ENCODE data around the gene DBX1. TPM values are rescaled to one million over a fixed set of nuclear protein-coding genes. Genes with fewer than 3 reads are reported as not detected.
"Not testable (repeated sequence)": the region's sequence is repeated elsewhere in the genome, so short reads cannot be mapped to it uniquely, and the experiment has no call there.

DBX1 gene, protein sequence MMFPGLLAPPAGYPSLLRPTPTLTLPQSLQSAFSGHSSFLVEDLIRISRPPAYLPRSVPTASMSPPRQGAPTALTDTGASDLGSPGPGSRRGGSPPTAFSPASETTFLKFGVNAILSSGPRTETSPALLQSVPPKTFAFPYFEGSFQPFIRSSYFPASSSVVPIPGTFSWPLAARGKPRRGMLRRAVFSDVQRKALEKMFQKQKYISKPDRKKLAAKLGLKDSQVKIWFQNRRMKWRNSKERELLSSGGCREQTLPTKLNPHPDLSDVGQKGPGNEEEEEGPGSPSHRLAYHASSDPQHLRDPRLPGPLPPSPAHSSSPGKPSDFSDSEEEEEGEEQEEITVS
- not detected in 2 replicates for total RNA-seq

DNA sequence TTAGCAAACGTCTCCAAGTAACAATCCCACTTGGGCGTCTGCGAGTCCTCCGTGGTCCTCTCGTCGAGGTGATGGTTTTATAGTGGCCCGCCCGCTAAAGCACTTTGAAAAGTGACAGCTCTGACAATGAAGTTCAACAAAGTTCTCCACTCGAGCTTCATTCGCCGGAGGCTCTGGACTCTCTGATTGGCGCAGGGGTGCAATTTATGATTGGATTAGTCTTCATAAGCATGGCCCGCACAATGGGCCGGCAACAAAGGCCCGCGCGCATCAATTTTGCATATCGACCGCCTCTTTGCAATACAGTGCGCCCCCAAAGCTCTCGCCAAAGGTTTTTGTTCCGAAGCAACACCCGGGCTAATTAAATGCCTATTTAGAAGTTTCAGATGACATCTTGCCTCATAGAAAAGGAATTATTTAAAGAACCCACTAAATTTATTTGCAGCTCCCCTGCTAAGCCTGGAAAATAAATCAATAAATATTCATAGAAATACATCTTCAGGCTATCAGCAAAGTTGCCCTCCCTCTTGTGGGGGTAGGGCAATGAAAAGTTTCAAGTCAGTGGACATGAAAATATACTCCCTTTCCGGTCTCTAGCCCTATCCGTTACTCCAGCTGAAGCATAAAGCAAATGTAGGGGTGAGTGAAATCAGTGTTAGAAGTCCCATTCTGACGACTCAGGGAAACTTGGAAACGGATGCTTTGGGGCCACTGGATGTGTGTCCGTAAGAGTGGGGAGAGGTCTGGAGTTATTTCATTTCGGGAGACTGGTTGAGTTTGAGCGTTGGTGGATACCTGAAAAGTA is at the start of gene DBX1:
TSS of gene DBX1 (minus strand) at position 51 of the 805 bp plus-strand sequence. CDS start 151 bp downstream, outside the sequence.
- no peak for DNase-seq (ENCODE audit: low read depth in 2 of 2)

DNA sequence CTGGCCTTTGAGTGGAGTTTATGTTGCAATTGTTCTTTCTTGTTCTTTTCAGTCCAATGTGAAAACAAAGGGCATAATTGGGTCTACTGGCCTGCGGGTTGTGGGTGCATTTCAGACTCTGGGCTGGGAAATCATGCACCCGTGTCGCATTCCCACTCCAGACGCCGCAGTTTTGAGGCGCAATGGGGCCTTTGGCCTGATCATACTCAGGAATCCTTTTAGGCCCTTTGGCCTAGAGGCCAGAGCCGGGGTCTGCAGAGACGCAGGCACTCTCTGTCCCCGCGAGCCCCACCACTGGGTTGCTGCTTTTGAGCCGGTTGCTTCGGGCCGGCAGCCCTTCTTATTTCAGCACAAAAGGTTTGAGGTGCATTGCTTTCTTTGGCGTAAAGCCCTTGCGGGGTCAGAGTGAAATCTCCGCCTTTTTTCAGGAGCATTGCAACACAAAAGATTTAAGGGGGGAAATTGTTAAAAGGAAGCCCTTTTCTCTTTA is 48.4 kb upstream of the DBX1 start:
- no peak for DNase-seq (ENCODE audit: low read depth in 2 of 2)

- no peak for DNase-seq (ENCODE audit: low read depth in 2 of 2)
Measured at GRCh38 chr11:20207781-20208621, 47.7 kb upstream of the DBX1 start.

GRCh38 chr11:20205807-20206206 is 45.5 kb upstream of the DBX1 start:
- no peak for DNase-seq (ENCODE audit: low read depth in 2 of 2)

- no peak for DNase-seq (ENCODE audit: low read depth in 2 of 2)
Measured at GRCh38 chr11:20204681-20205080, 44.4 kb upstream of the DBX1 start.

DNA sequence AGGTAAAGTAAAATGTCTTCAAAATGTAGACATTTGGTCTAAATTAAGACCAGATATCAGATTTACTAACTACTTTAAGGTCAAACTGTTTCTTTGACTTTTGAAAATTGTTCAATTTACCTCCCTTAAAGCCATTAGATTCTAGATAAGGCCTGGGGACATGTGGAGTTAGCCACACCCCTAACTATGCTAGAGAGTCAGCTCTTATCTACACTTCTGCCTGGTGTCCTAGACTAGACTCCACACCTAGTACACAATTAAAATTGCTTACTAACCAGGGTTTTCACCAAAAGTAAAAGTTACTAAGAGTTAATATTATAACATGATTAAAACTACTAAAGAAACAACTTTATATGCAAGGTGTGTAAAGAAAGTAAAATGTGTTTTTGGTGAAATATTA is 43.6 kb upstream of the DBX1 start:
- DNase-seq (ENCODE audit: low read depth in 2 of 2), result no peak

DNA sequence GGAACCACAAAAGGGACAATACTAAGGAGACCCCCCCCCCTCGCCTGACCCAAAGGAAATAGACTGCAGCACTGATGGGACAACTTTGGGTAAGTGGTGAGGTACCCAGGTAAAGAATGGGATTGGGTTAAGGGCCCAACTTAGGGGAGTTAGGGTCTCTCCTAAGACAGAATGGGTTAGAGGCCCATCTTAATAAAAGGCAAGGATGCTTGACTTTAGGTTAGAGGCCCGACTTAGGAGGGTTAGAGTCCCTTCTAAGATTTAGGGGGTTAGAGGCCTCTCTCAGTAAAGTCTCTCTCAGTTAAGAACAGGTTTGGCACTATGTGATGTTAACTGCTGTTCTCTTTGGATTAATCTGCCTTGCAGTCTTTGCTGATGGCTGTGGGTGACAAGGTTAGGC is 41.0 kb upstream of the DBX1 start:
- no peak for DNase-seq (ENCODE audit: low read depth in 2 of 2)

DNA sequence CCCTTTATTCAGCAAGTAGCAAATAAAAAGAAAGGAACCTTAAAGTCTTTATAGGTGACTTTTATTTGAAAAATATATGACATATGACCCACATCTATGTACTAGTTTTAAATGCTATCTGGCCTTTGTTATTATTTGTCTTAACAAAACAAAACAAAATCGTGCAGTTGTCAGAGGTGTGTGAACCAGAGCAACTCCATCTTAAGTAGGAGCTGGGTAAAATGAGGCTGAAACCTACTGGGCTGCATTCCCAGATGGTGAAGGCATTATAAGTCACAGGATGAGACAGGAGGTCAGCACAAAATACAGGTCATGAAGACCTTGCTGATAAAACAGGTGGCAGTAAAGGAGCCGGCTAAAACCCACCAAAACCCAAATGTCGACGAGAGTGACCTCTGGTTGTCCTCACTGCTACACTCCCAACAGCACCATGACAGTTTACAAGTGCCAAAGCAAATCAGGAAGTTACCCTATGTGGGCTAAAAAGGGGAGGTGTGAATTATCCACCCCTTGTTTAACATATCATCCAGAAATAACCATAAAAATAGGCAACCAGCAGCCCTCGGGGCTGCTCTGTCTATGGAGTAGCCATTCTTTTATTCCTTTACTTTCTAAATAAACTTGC is 40.2 kb upstream of the DBX1 start:
- DNase-seq (ENCODE audit: low read depth in 2 of 2), result not testable (repeated sequence)

- DNase-seq (ENCODE audit: low read depth in 2 of 2), result no peak
Measured at GRCh38 chr11:20197881-20198280, 37.6 kb upstream of the DBX1 start.

DNA sequence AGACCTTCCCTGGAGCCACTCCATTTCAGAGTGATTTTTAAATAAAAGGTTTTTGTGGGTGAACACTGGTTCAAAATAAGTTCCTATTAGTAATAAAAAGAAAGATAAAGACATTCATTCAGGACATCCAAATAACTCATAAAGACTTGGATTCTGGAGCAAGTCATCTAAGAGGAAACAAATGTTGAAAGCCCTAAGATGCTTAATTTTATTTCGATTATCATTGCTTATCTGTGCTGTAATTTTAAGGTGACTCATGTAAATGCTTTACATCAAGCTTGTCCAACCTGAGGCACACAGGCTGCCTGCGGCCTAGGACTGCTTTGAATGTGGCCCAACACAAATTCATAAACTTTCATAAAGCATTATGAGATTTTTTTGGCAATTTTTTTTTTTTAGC is 34.2 kb upstream of the DBX1 start:
- no peak for DNase-seq (ENCODE audit: low read depth in 2 of 2)

- DNase-seq (ENCODE audit: low read depth in 2 of 2), result no peak
Measured at GRCh38 chr11:20193307-20193706, 33.0 kb upstream of the DBX1 start.

DNA sequence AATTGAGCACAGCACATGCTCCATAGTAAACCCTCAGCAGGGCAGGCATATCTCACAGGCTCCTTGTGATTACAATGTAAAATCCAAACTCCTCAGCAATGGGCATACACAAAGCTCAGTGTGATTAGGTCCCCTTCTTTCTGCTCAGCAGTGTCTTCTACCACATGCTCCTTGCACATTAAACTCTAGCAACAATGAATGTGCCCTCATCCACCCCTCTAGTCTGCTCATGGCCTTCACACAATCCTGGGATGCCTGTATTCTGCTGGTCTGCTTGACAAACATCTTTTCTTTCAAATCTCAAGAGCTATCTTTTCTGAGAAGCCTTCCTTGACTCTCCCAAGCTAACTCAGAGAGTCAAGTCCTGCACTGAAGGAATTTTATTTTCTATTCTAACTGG is 32.4 kb upstream of the DBX1 start:
- no peak for DNase-seq (ENCODE audit: low read depth in 2 of 2)

DNA sequence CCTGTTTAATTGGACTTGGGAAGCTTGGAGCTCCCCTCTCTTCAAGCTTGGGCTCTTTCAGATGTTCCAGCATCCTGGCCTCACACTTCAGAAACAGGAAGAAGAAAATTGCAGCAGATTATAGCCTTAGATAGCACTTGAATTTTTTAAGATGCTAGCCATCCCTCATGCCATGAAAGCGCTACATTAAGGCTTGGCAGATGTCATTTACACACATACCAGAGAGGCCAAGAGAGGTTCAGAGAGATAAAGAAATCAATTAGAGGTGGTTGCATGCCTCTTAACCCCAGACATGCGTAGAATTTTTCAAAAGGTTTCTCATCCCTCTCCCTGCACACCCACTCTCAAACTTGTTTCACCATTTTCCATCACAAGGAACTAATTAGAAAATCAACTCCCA is 31.9 kb upstream of the DBX1 start:
- no peak for DNase-seq (ENCODE audit: low read depth in 2 of 2)

DNA sequence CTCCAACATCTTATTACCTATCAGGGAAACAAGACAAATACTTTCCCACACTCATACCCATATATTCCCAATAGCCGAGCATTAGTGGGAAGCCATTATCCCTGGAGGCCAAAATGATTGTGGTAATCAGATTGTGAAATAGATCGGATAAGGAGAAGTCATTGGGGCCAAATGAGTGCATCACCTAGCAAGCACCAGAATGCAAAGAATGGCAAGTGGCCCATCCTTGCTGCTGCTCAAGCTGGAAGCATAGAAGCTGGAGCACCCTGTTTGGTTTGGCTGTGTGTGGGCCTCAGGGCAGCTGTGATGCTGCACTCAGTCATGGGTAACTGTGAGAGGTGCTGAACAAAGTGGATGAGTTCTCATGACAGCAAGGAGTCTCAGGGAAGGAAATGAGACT is 18.7 kb upstream of the DBX1 start:
- DNase-seq (ENCODE audit: low read depth in 2 of 2), result no peak

- DNase-seq (ENCODE audit: low read depth in 2 of 2), result no peak
Measured at GRCh38 chr11:20177136-20177535, 16.9 kb upstream of the DBX1 start.

GRCh38 chr11:20172721-20173447 is 12.6 kb upstream of the DBX1 start:
- DNase-seq (ENCODE audit: low read depth in 2 of 2), result no peak

GRCh38 chr11:20163783-20164481 is 3.7 kb upstream of the DBX1 start:
- no peak for DNase-seq (ENCODE audit: low read depth in 2 of 2)

- no peak for DNase-seq (ENCODE audit: low read depth in 2 of 2)
Measured at GRCh38 chr11:20162824-20163782, 2.8 kb upstream of the DBX1 start.
